H7 (cell line): ENCODE measurements around the gene SIRT5. TPM values are rescaled to one million over a fixed set of nuclear protein-coding genes. Genes with fewer than 3 reads are reported as not detected.

Experiments used
- DNase-seq: peaks from one replicate; pipeline ENCODE4 v3.0.0; 2012
- H3K27me3 ChIP-seq: 2 replicates; pipeline ENCODE4 v1.6.0; 2011; ENCODE audit warnings: mild to moderate bottlenecking, low read length; ENCODE audit not compliant: control insufficient read depth, insufficient read depth
- H3K36me3 ChIP-seq: replicated peaks from 2 replicates; pipeline ENCODE4 v1.5.1; 2011; ENCODE audit warnings: low read length; ENCODE audit not compliant: control insufficient read depth, insufficient read depth
- H3K4me3 ChIP-seq: 2 replicates; pipeline ENCODE4 v1.5.1; 2011; ENCODE audit warnings: low read depth, mild to moderate bottlenecking, control low read depth, low read length, moderate library complexity; ENCODE audit not compliant: insufficient read depth
- total RNA-seq: library from RNA; depleted of rRNA; stranded (reverse); fragments of >200 nt; shearing (Covaris generic); gene quantifications from 2 replicates; pipeline ENCODE4 v1.2.3, GENCODE V29; 2014

Gene SIRT5
- total RNA-seq, 1 experiment from 2014 or later: 9.8 TPM

- Histone ChIP-seq H3K27me3 (no peaks in the 10 kb centered on the region), H3K36me3 (peaks cover 22% of the 10 kb centered on the region), H3K4me3 (peak overlapping the region; percentile 94)
- peak; percentile 66 for DNase-seq
These were observed 41.4 kb downstream of the SIRT5 start for GRCh38 chr6:13615792-13616120.

GRCh38 chr6:13617066-13617465, 42.7 kb downstream of the SIRT5 start:
- DNase-seq: no peak
- Histone ChIP-seq H3K36me3 (peaks cover 25% of the 10 kb centered on the region), H3K27me3 (no peaks in the 10 kb centered on the region), H3K4me3 (no peak overlapping the region)

GRCh38 chr6:13624871-13625288, 50.5 kb downstream of the SIRT5 start:
- Histone ChIP-seq H3K4me3 (no peak overlapping the region), H3K27me3 (no peaks in the 10 kb centered on the region), H3K36me3 (peaks cover 17% of the 10 kb centered on the region)
- peak; percentile 75 for DNase-seq

DNA sequence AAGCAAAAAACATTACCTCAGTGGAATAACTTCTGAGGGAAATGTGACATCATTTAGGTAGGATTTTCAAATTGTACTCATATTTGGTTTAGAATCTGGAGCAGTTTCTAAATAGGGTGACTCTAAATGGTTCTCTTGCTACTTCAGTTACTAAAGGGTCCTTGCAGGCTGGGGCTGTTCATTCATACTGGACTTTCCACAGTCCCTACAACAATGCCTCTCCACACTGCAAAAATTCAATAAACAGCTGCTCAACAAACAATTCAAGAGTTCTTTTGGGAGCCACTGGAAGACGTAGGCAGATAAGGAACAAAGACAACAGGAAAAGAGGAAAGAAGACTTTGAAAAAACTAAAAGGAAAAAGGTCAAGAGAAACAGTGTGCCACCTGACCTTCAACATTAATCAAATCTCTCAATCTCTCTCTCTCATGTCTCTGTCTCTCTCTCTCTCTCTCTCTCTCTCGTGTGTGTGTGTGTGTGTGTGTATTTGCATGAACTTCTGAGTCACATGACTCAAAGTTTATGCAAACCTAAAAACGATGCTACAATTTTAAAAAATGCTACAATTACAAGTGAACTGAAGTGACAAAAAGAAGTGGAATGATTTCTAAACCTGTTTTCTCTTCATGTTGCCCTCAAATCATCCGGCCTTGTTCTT, 55.2 kb downstream of the SIRT5 start:
- Histone ChIP-seq H3K4me3 (no peak overlapping the region), H3K27me3 (no peaks in the 10 kb centered on the region), H3K36me3 (peaks cover 1% of the 10 kb centered on the region; the same call in 1 of the 2 replicates)
- no peak for DNase-seq

GRCh38 chr6:13630499-13630898, 56.1 kb downstream of the SIRT5 start:
- Histone ChIP-seq H3K36me3 (peaks cover 1% of the 10 kb centered on the region; the same call in 1 of the 2 replicates), H3K4me3 (no peak overlapping the region), H3K27me3 (no peaks in the 10 kb centered on the region)
- DNase-seq: no peak

GRCh38 chr6:13633343-13633742, 58.9 kb downstream of the SIRT5 start:
- Histone ChIP-seq H3K36me3 (peaks cover 1% of the 10 kb centered on the region; the same call in 1 of the 2 replicates), H3K4me3 (no peak overlapping the region), H3K27me3 (no peaks in the 10 kb centered on the region)
- no peak for DNase-seq

DNA sequence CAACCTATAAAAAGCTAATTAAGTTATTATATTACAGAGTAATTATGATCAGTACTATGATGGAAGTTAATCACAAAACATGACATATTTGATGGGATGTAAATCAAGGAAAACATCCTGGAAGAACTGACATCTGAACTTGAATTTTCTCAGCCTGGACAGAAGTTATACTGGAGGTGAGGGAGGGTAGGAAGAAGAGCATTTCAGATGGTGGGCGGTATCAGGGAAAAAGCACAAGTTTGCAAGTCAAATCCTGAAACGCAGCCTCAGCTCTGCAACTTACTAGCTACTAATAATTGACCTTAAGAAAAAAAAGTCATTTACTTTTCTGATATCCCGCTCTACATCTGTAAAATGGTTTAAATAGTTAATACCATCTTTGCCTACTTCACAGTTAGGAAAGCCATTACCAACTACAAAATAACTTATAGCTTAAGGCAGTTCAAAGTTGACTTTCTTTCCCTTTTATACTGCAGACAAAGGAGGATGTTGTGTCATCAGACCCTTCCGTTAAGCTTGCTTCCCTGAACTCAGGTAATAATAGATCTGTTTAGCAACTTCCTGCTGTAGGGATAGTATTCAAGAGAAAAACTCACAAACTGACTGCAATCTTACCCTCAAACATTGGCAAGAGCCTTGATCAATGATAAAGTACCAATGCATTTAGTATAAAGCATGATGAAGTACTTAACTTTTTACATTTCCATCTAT, 61.7 kb downstream of the SIRT5 start:
- Histone ChIP-seq H3K4me3 (no peak overlapping the region), H3K36me3 (peaks cover 1% of the 10 kb centered on the region; the same call in 1 of the 2 replicates), H3K27me3 (no peaks in the 10 kb centered on the region)
- DNase-seq: no peak

DNA sequence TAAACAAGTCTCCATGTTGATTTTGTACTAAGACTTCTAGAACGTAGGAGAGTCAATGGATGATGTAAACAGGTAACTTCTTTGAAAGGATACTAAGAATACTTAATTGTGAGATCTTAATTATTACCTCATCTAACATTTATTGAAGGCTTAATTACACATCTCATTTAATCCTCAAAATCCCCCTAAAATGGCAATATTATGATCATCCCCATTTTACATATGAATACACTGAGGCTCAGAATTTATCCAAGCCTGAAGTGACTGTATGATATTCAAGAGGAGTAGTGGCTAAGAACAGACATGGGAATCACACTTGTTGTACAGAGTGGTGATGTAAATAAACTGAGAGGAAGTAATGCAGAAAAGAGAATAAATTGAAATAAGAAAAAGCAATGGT, 63.6 kb downstream of the SIRT5 start:
- no peak for DNase-seq
- no peak overlapping the region for H3K4me3 ChIP-seq
- no peaks in the 10 kb centered on the region; the same call in 1 of the 2 replicates for H3K36me3 ChIP-seq
- H3K27me3 ChIP-seq: no peaks in the 10 kb centered on the region

- no peak for DNase-seq
- Histone ChIP-seq H3K4me3 (no peak overlapping the region), H3K36me3 (no peaks in the 10 kb centered on the region; the same call in 1 of the 2 replicates), H3K27me3 (no peaks in the 10 kb centered on the region)
These were observed 64.2 kb downstream of the SIRT5 start for GRCh38 chr6:13638626-13639025.

DNA sequence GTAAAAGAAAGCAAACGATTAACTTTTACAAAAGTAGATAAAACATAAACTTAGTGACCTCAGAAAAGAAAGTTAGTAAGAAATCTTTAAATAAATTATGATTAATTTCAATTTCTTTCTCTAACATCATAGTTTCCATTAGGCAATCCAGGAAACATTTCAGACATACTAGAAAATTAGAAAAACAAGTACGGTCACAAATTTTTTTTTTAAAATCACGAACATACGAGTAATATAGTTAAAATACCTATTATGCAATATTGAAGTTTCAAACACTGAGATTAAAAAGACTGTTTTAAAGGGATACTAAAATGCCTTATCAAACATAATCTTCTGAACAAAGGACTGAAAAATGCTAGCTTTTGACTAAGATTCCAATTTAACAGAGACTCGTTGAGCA, 66.9 kb downstream of the SIRT5 start:
- no peak for DNase-seq
- Histone ChIP-seq H3K27me3 (no peaks in the 10 kb centered on the region), H3K36me3 (no peaks in the 10 kb centered on the region; the same call in 1 of the 2 replicates), H3K4me3 (no peak overlapping the region)

- Histone ChIP-seq H3K4me3 (no peak overlapping the region), H3K27me3 (no peaks in the 10 kb centered on the region), H3K36me3 (no peaks in the 10 kb centered on the region; the same call in 1 of the 2 replicates)
- no peak for DNase-seq
These were observed 68.7 kb downstream of the SIRT5 start for GRCh38 chr6:13643125-13643524.

- DNase-seq: no peak
- Histone ChIP-seq H3K4me3 (no peak overlapping the region), H3K36me3 (no peaks in the 10 kb centered on the region), H3K27me3 (no peaks in the 10 kb centered on the region)
These were observed 74.4 kb downstream of the SIRT5 start for GRCh38 chr6:13648850-13649249.

- Histone ChIP-seq H3K4me3 (no peak overlapping the region), H3K36me3 (no peaks in the 10 kb centered on the region), H3K27me3 (no peaks in the 10 kb centered on the region)
- DNase-seq: no peak
These were observed 75.0 kb downstream of the SIRT5 start for GRCh38 chr6:13649393-13649792.

DNA sequence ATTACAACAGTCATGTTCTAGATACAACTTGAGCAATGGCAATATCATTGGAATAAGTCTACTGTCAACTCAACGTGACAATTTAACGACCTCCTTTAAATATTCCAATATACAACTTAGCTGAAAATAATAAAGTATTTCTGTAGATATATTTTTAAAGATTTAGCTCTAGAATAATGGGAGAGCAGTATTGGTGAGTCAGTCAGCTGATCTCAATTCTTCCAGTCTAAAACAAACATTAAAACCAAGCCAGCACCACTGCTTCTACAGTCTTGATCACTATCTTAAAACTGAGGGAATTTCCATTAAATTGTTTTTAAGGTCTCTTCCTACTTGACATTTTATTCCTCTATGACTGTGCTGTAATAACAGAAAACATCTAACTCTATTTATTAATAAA, 78.9 kb downstream of the SIRT5 start:
- Histone ChIP-seq H3K36me3 (no peaks in the 10 kb centered on the region), H3K27me3 (no peaks in the 10 kb centered on the region), H3K4me3 (no peak overlapping the region)
- DNase-seq: no peak

GRCh38 chr6:13654496-13654895, 80.1 kb downstream of the SIRT5 start:
- Histone ChIP-seq H3K27me3 (no peaks in the 10 kb centered on the region), H3K4me3 (no peak overlapping the region), H3K36me3 (no peaks in the 10 kb centered on the region)
- DNase-seq: no peak
